ENCODE results near the gene TSPAN9. TPM values are rescaled to one million over a fixed set of nuclear protein-coding genes. Genes with fewer than 3 reads are reported as not detected.

The TSPAN9 gene
- total and polyA plus RNA-seq, 4 donors, result 7.1 to 50.6 (median 35.5) TPM

DNA sequence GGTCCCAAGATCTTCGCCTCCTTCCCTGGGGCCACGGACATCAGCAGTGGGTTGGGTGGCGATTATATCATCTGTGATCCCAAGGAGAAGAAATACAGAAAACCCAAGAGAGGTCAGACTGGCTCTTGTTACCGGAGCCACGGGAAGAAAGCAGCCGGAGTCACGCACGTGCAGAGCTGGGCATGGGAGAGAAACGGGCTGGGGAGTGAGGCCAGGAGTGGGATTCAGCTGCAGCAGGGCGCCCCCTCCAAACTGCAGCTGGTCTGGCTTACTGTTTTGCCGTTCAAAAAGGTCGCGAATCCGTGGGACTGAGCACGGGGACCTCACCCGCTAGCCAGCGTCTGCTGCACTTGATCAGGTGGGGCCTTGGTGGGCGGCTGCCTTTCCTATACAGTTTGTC is 207.2 kb downstream of the TSPAN9 start:
- intact Hi-C loops (cut with DNase I), result no loop called here
- Histone ChIP-seq H3K4me1 (ENCODE audit: control insufficient read depth in 1 of 2, insufficient read depth in 2 of 2, low read length in 2 of 2) (no peaks in the 10 kb centered on the region), H3K9me3 (ENCODE audit: control insufficient read depth, low read length) (no peaks in the 10 kb centered on the region), H3K27me3 (ENCODE audit: control insufficient read depth in 1 of 2, insufficient read depth in 2 of 2, low read length in 1 of 2) (no peaks in the 10 kb centered on the region), H3K4me3 (ENCODE audit: low read length in 2 of 2) (no peak overlapping the region), H3K27ac (ENCODE audit: low read depth in 1 of 2, low read length in 2 of 2) (no peak overlapping the region), H3K36me3 (ENCODE audit: control insufficient read depth in 1 of 2, insufficient read depth in 2 of 2, low read length in 1 of 2) (no peaks in the 10 kb centered on the region)
- DNase-seq, result no peak
- ATAC-seq (ENCODE audit: low FRiP score), result no peak
- WGBS, 2 donors, result 90 to 91% methylated on average over 18 of the region's 18 CpGs

- 79 to 80% methylated on average over 7 of the region's 7 CpGs for WGBS, 2 donors
- Histone ChIP-seq H3K4me3 (ENCODE audit: low read length in 2 of 2) (no peak overlapping the region), H3K27ac (ENCODE audit: low read depth in 1 of 2, low read length in 2 of 2) (no peak overlapping the region), H3K9me3 (ENCODE audit: control insufficient read depth, low read length) (no peaks in the 10 kb centered on the region), H3K36me3 (ENCODE audit: control insufficient read depth in 1 of 2, insufficient read depth in 2 of 2, low read length in 1 of 2) (no peaks in the 10 kb centered on the region), H3K27me3 (ENCODE audit: control insufficient read depth in 1 of 2, insufficient read depth in 2 of 2, low read length in 1 of 2) (no peaks in the 10 kb centered on the region), H3K4me1 (ENCODE audit: control insufficient read depth in 1 of 2, insufficient read depth in 2 of 2, low read length in 2 of 2) (no peaks in the 10 kb centered on the region)
- no peak for DNase-seq
- no peak for ATAC-seq (ENCODE audit: low FRiP score)
- intact Hi-C loops (cut with DNase I), result no loop called here
Measured at GRCh38 chr12:3285570-3285969, 208.4 kb downstream of the TSPAN9 start.

GRCh38 chr12:3288690-3289089 is 211.5 kb downstream of the TSPAN9 start:
- Histone ChIP-seq H3K4me3 (ENCODE audit: low read length in 2 of 2) (no peak overlapping the region), H3K36me3 (ENCODE audit: control insufficient read depth in 1 of 2, insufficient read depth in 2 of 2, low read length in 1 of 2) (no peaks in the 10 kb centered on the region)
- 86 to 89% methylated on average over 8 of the region's 8 CpGs for WGBS, 2 donors

DNA sequence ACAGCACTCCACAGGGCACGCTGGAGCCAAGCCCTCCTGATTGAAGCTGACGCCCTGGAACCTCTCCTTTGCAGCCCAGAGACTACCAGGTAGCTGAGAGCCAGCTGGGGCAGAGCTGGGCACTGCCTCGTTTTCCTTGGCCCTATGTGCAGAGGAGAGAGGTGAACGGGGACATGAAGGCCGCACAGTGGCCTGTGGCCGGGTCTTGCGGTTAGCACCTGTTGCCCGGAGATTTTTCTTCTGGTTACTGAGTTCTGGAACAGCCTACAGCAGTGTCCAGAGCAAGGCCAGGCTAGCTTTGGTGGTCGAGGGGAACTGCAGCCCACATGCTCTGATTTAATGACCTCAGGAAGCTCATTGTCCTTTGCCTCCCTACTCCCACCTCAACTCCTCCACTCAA is 212.5 kb downstream of the TSPAN9 start:
- H3K27ac ChIP-seq (ENCODE audit: low read depth in 1 of 2, low read length in 2 of 2), result no peak overlapping the region
- no peaks in the 10 kb centered on the region for H3K4me1 ChIP-seq (ENCODE audit: control insufficient read depth in 1 of 2, insufficient read depth in 2 of 2, low read length in 2 of 2)
- no peak for DNase-seq
- H3K9me3 ChIP-seq (ENCODE audit: control insufficient read depth, low read length), result no peaks in the 10 kb centered on the region
- WGBS, 2 donors, result 35 to 46% methylated on average over 9 of the region's 9 CpGs
- no peaks in the 10 kb centered on the region for H3K36me3 ChIP-seq (ENCODE audit: control insufficient read depth in 1 of 2, insufficient read depth in 2 of 2, low read length in 1 of 2)
- H3K27me3 ChIP-seq (ENCODE audit: control insufficient read depth in 1 of 2, insufficient read depth in 2 of 2, low read length in 1 of 2), result no peaks in the 10 kb centered on the region
- intact Hi-C loops (cut with DNase I), result no loop called here
- H3K4me3 ChIP-seq (ENCODE audit: low read length in 2 of 2), result no peak overlapping the region
- ATAC-seq (ENCODE audit: low FRiP score), result no peak

More at GRCh38 chr12:3288690-3289089, 211.5 kb downstream of the TSPAN9 start:
- intact Hi-C loops (cut with DNase I), result no loop called here
- no peak overlapping the region for H3K27ac ChIP-seq (ENCODE audit: low read depth in 1 of 2, low read length in 2 of 2)
- no peak for DNase-seq
- no peak for ATAC-seq (ENCODE audit: low FRiP score)
- no peaks in the 10 kb centered on the region for H3K9me3 ChIP-seq (ENCODE audit: control insufficient read depth, low read length)
- H3K4me1 ChIP-seq (ENCODE audit: control insufficient read depth in 1 of 2, insufficient read depth in 2 of 2, low read length in 2 of 2), result no peaks in the 10 kb centered on the region
- no peaks in the 10 kb centered on the region for H3K27me3 ChIP-seq (ENCODE audit: control insufficient read depth in 1 of 2, insufficient read depth in 2 of 2, low read length in 1 of 2)

DNA sequence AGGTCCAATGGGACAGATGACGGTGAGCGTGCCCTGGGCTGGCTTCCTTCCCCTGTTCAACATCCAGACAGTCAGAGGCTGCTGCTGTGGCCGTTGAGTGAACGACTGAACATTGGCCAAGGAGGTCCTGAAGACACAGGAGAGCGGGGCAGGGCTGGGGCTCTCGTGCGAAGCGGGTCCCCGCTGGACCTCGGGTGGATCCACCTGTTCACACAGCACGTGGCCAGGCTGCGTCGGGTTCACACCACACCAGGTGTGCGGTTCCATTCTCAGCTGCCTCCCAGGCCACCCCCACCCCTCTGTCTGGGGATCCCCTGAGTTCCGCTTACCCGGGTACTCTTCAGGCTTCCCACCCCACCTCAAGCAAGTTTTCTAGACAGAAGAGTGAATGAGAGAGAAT is 214.8 kb downstream of the TSPAN9 start:
- H3K36me3 ChIP-seq (ENCODE audit: control insufficient read depth in 1 of 2, insufficient read depth in 2 of 2, low read length in 1 of 2), result no peaks in the 10 kb centered on the region
- H3K9me3 ChIP-seq (ENCODE audit: control insufficient read depth, low read length), result no peaks in the 10 kb centered on the region
- H3K4me3 ChIP-seq (ENCODE audit: low read length in 2 of 2), result no peak overlapping the region
- ATAC-seq (ENCODE audit: low FRiP score), result no peak
- H3K4me1 ChIP-seq (ENCODE audit: control insufficient read depth in 1 of 2, insufficient read depth in 2 of 2, low read length in 2 of 2), result no peaks in the 10 kb centered on the region
- H3K27ac ChIP-seq (ENCODE audit: low read depth in 1 of 2, low read length in 2 of 2), result no peak overlapping the region
- WGBS, 2 donors, result 93 to 96% methylated on average over 16 of the region's 16 CpGs
- H3K27me3 ChIP-seq (ENCODE audit: control insufficient read depth in 1 of 2, insufficient read depth in 2 of 2, low read length in 1 of 2), result no peaks in the 10 kb centered on the region
- DNase-seq, result no peak
- intact Hi-C loops (cut with DNase I), result no loop called here

- Histone ChIP-seq H3K27ac (ENCODE audit: low read depth in 1 of 2, low read length in 2 of 2) (no peak overlapping the region), H3K36me3 (ENCODE audit: control insufficient read depth in 1 of 2, insufficient read depth in 2 of 2, low read length in 1 of 2) (no peaks in the 10 kb centered on the region), H3K9me3 (ENCODE audit: control insufficient read depth, low read length) (no peaks in the 10 kb centered on the region), H3K4me3 (ENCODE audit: low read length in 2 of 2) (no peak overlapping the region), H3K27me3 (ENCODE audit: control insufficient read depth in 1 of 2, insufficient read depth in 2 of 2, low read length in 1 of 2) (no peaks in the 10 kb centered on the region), H3K4me1 (ENCODE audit: control insufficient read depth in 1 of 2, insufficient read depth in 2 of 2, low read length in 2 of 2) (no peaks in the 10 kb centered on the region)
- no peak for ATAC-seq (ENCODE audit: low FRiP score)
- WGBS, 2 donors, result 86 to 89% methylated on average over 12 of the region's 12 CpGs
- intact Hi-C loops (cut with DNase I), result no loop called here
- DNase-seq, result no peak
Measured at GRCh38 chr12:3292677-3293412, 215.7 kb downstream of the TSPAN9 start.

GRCh38 chr12:3293446-3294161 is 216.4 kb downstream of the TSPAN9 start:
- WGBS, 2 donors, result 51 to 54% methylated on average over 18 of the region's 18 CpGs
- intact Hi-C loops (cut with DNase I), result no loop called here
- Histone ChIP-seq H3K4me1 (ENCODE audit: control insufficient read depth in 1 of 2, insufficient read depth in 2 of 2, low read length in 2 of 2) (no peaks in the 10 kb centered on the region), H3K36me3 (ENCODE audit: control insufficient read depth in 1 of 2, insufficient read depth in 2 of 2, low read length in 1 of 2) (no peaks in the 10 kb centered on the region), H3K9me3 (ENCODE audit: control insufficient read depth, low read length) (no peaks in the 10 kb centered on the region), H3K4me3 (ENCODE audit: low read length in 2 of 2) (no peak overlapping the region), H3K27ac (ENCODE audit: low read depth in 1 of 2, low read length in 2 of 2) (no peak overlapping the region), H3K27me3 (ENCODE audit: control insufficient read depth in 1 of 2, insufficient read depth in 2 of 2, low read length in 1 of 2) (no peaks in the 10 kb centered on the region)
- DNase-seq (no peak), ATAC-seq (ENCODE audit: low FRiP score) (no peak)

DNA sequence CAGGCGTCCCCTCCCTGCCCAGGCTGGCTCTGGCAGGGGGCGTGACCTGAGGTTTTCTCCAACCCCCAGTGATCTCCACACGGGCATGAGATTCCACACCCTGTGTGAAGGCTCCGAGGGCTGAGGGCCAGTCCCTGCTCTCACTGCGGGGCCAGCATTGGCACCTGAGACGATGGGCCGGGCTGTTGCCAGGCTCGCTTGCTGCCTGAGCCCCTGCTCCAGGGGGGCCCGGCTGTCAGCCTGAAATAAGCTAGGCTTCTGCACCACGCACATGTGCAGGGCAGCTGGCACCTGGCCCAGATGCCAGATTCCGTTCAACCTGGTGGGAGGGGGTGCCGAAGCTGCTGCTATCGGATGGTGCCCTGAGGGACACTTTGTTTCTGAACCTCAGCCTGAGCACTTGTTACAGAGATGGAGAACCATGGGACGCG is 217.3 kb downstream of the TSPAN9 start:
- Histone ChIP-seq H3K36me3 (ENCODE audit: control insufficient read depth in 1 of 2, insufficient read depth in 2 of 2, low read length in 1 of 2) (no peaks in the 10 kb centered on the region), H3K27me3 (ENCODE audit: control insufficient read depth in 1 of 2, insufficient read depth in 2 of 2, low read length in 1 of 2) (no peaks in the 10 kb centered on the region), H3K4me3 (ENCODE audit: low read length in 2 of 2) (no peak overlapping the region), H3K4me1 (ENCODE audit: control insufficient read depth in 1 of 2, insufficient read depth in 2 of 2, low read length in 2 of 2) (no peaks in the 10 kb centered on the region), H3K9me3 (ENCODE audit: control insufficient read depth, low read length) (no peaks in the 10 kb centered on the region), H3K27ac (ENCODE audit: low read depth in 1 of 2, low read length in 2 of 2) (no peak overlapping the region)
- DNase-seq (no peak), ATAC-seq (ENCODE audit: low FRiP score) (no peak)
- 29 to 33% methylated on average over 15 of the region's 15 CpGs for WGBS, 2 donors
- intact Hi-C loops (cut with DNase I), result no loop called here

GRCh38 chr12:3295225-3295624 is 218.0 kb downstream of the TSPAN9 start:
- H3K27ac ChIP-seq (ENCODE audit: low read depth in 1 of 2, low read length in 2 of 2), result no peak overlapping the region
- intact Hi-C loops (cut with DNase I), result no loop called here
- no peaks in the 10 kb centered on the region for H3K9me3 ChIP-seq (ENCODE audit: control insufficient read depth, low read length)
- no peaks in the 10 kb centered on the region for H3K36me3 ChIP-seq (ENCODE audit: control insufficient read depth in 1 of 2, insufficient read depth in 2 of 2, low read length in 1 of 2)
- no peaks in the 10 kb centered on the region for H3K4me1 ChIP-seq (ENCODE audit: control insufficient read depth in 1 of 2, insufficient read depth in 2 of 2, low read length in 2 of 2)
- H3K27me3 ChIP-seq (ENCODE audit: control insufficient read depth in 1 of 2, insufficient read depth in 2 of 2, low read length in 1 of 2), result no peaks in the 10 kb centered on the region
- no peak overlapping the region for H3K4me3 ChIP-seq (ENCODE audit: low read length in 2 of 2)
- peak; percentile 1 for ATAC-seq (ENCODE audit: low FRiP score)
- whole genome bisulfite sequencing, 2 donors, result 86 to 90% methylated on average over 8 of the region's 8 CpGs
- no peak for DNase-seq

Data from aorta (tissue), 5 donors.